HEK293 (cell line): Measurements from ENCODE around the gene CA10.

Experiments
- BCL6B ChIP-seq: fragments of 450-650 bp; formaldehyde crosslinking; IDR thresholded peaks from 2 replicates; pipeline ENCODE4 v1.5.1; 2017; ENCODE audit warnings: missing biosample characterization, missing genetic modification characterization
- PRDM1 ChIP-seq: fragments of 450-650 bp; formaldehyde crosslinking; IDR thresholded peaks from 2 replicates; pipeline ENCODE4; 2016; ENCODE audit warnings: missing biosample characterization, missing genetic modification characterization
- PRDM10 ChIP-seq: fragments of 450-650 bp; formaldehyde crosslinking; IDR thresholded peaks from 2 replicates; pipeline ENCODE4 v1.5.1; 2016; ENCODE audit warnings: missing biosample characterization, missing genetic modification characterization
- PRDM4 ChIP-seq: fragments of 450-650 bp; formaldehyde crosslinking; IDR thresholded peaks from 2 replicates; pipeline ENCODE4 v1.5.1; 2017; ENCODE audit warnings: missing biosample characterization, missing genetic modification characterization
- SCRT2 ChIP-seq: fragments of 450-650 bp; formaldehyde crosslinking; IDR thresholded peaks from 2 replicates; pipeline ENCODE4 v1.5.1; 2016; ENCODE audit warnings: missing biosample characterization, missing genetic modification characterization
- SP3 ChIP-seq: fragments of 450-650 bp; formaldehyde crosslinking; IDR thresholded peaks from 2 replicates; pipeline ENCODE4 v1.5.1; 2016; ENCODE audit warnings: missing biosample characterization, missing genetic modification characterization
- TRIM28 ChIP-seq: IDR thresholded peaks from 2 replicates; pipeline ENCODE4 v1.6.1; 2011; ENCODE audit warnings: low read length, control low read depth, borderline replicate concordance
- ZBTB20 ChIP-seq: fragments of 450-650 bp; formaldehyde crosslinking; IDR thresholded peaks from 2 replicates; pipeline ENCODE4 v1.5.1; 2016; ENCODE audit warnings: missing biosample characterization, missing genetic modification characterization
- ZFHX2 ChIP-seq: fragments of 450-650 bp; formaldehyde crosslinking; conservative IDR thresholded peaks from 2 replicates; pipeline ENCODE4 v1.5.1; 2016; ENCODE audit warnings: missing biosample characterization, missing genetic modification characterization
- ZNF112 ChIP-seq: fragments of 450-650 bp; formaldehyde crosslinking; IDR thresholded peaks from 2 replicates; pipeline ENCODE4 v1.5.0; 2017; ENCODE audit warnings: missing biosample characterization, missing genetic modification characterization
- ZNF114 ChIP-seq: fragments of 450-650 bp; formaldehyde crosslinking; IDR thresholded peaks from 2 replicates; pipeline ENCODE4 v1.5.0; 2017; ENCODE audit warnings: missing biosample characterization, missing genetic modification characterization
- ZNF175 ChIP-seq: fragments of 450-650 bp; formaldehyde crosslinking; IDR thresholded peaks from 2 replicates; pipeline ENCODE4 v1.5.1; 2016; ENCODE audit warnings: missing biosample characterization, missing genetic modification characterization
- ZNF19 ChIP-seq: fragments of 450-650 bp; formaldehyde crosslinking; IDR thresholded peaks from 2 replicates; pipeline ENCODE4; 2016; ENCODE audit warnings: missing biosample characterization, missing genetic modification characterization, low read depth
- ZNF239 ChIP-seq: fragments of 450-650 bp; formaldehyde crosslinking; IDR thresholded peaks from 2 replicates; pipeline ENCODE4 v1.5.1; 2016; ENCODE audit warnings: missing biosample characterization, missing genetic modification characterization
- ZNF248 ChIP-seq: fragments of 450-650 bp; formaldehyde crosslinking; IDR thresholded peaks from 2 replicates; pipeline ENCODE4 v1.5.1; 2017; ENCODE audit warnings: missing biosample characterization, missing genetic modification characterization
- ZNF311 ChIP-seq: fragments of 450-650 bp; formaldehyde crosslinking; IDR thresholded peaks from 2 replicates; pipeline ENCODE4 v1.5.1; 2017; ENCODE audit warnings: missing biosample characterization, missing genetic modification characterization, borderline replicate concordance
- ZNF391 ChIP-seq: fragments of 450-650 bp; formaldehyde crosslinking; IDR thresholded peaks from 2 replicates; pipeline ENCODE4 v1.5.1; 2016; ENCODE audit warnings: low read depth, missing biosample characterization, missing genetic modification characterization, borderline replicate concordance
- ZNF426 ChIP-seq: fragments of 450-650 bp; formaldehyde crosslinking; IDR thresholded peaks from 2 replicates; pipeline ENCODE4 v1.5.1; 2017; ENCODE audit warnings: missing biosample characterization, missing genetic modification characterization, mild to moderate bottlenecking, inconsistent platforms, moderate library complexity
- ZNF473 ChIP-seq: fragments of 450-650 bp; formaldehyde crosslinking; IDR thresholded peaks from 2 replicates; pipeline ENCODE4 v1.5.1; 2017; ENCODE audit warnings: missing biosample characterization, missing genetic modification characterization
- ZNF510 ChIP-seq: fragments of 450-650 bp; formaldehyde crosslinking; IDR thresholded peaks from 2 replicates; pipeline ENCODE4 v1.5.1; 2018; ENCODE audit warnings: mild to moderate bottlenecking, missing genetic modification characterization, missing biosample characterization; ENCODE audit not compliant: insufficient replicate concordance
- ZNF548 ChIP-seq: fragments of 450-650 bp; formaldehyde crosslinking; IDR thresholded peaks from 2 replicates; pipeline ENCODE4 v1.5.1; 2016; ENCODE audit warnings: missing biosample characterization, missing genetic modification characterization
- ZNF580 ChIP-seq: fragments of 450-650 bp; formaldehyde crosslinking; IDR thresholded peaks from 2 replicates; pipeline ENCODE4 v1.5.1; 2016; ENCODE audit warnings: missing biosample characterization, missing genetic modification characterization
- ZNF658 ChIP-seq: fragments of 450-650 bp; formaldehyde crosslinking; IDR thresholded peaks from 2 replicates; pipeline ENCODE4; 2016; ENCODE audit warnings: missing biosample characterization, missing genetic modification characterization
- ZNF660 ChIP-seq: fragments of 450-650 bp; IDR thresholded peaks from 2 replicates; pipeline ENCODE4 v1.5.1; 2018; ENCODE audit warnings: missing biosample characterization, mild to moderate bottlenecking, missing genetic modification characterization
- ZNF843 ChIP-seq: fragments of 450-650 bp; formaldehyde crosslinking; IDR thresholded peaks from 2 replicates; pipeline ENCODE4 v1.5.1; 2016; ENCODE audit warnings: missing biosample characterization, missing genetic modification characterization
- TF ChIP-seq, protein P1 (sequence below): fragments of 450-650 bp; formaldehyde crosslinking; IDR thresholded peaks from 2 replicates; pipeline ENCODE4 v1.5.1; 2016; ENCODE audit warnings: missing biosample characterization, missing genetic modification characterization
- TF ChIP-seq, protein P2 (sequence below): fragments of 450-650 bp; IDR thresholded peaks from 2 replicates; pipeline ENCODE4 v1.5.1; 2018; ENCODE audit warnings: missing biosample characterization, missing genetic modification characterization
- TF ChIP-seq, protein P3 (sequence below): fragments of 450-650 bp; formaldehyde crosslinking; IDR thresholded peaks from 2 replicates; pipeline ENCODE4 v1.5.1; 2016; ENCODE audit warnings: missing biosample characterization, missing genetic modification characterization

CA10 gene

DNA sequence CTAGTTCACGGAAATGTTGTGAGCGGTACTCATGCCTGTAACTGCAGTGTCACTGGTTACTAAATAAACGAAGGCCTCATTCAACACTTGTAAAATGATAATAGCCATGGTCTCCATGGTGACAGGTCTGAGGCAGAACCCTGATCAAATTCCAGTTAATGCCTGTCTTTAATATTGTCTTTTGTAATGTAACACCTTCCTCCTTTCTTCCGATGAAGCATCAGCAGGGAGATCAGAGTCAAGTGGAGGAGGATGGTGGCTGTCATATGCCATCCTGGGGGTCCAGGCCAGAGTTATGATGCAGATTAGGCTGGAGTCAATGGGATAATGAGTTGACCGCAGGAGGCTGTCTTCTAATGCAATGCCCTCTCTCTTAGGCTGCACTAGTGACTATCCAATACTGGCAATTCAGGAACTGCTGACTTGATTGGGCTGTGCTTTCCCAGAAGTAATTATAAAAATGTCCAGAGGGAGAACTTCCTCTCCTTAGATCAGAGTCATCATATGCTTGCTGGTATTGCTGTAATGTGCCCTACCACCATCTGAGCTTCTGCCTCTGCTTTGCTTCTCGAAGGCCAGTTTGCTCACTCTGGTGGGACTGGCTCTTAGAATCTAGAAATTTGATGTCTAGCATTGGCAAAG is 419.1 kb downstream of the CA10 start (continued):
- TF ChIP-seq SP3 (tag by site-specific recombination) (no peak), ZNF239 (tag by site-specific recombination) (no peak), ZNF114 (tag by site-specific recombination) (no peak), ZFHX2 (tag by site-specific recombination) (no peak), ZNF510 (tag by site-specific recombination) (no peak), ZNF658 (no peak), ZNF426 (tag by site-specific recombination) (no peak), TRIM28 (peak; percentile 84), ZBTB20 (tag by site-specific recombination) (no peak), ZNF19 (no peak), ZNF843 (tag by site-specific recombination) (peak; percentile 70), ZNF175 (tag by site-specific recombination) (no peak), ZNF660 (tag by site-specific recombination) (no peak), SCRT2 (no peak), ZNF548 (tag by site-specific recombination) (no peak), PRDM1 (no peak), BCL6B (tag by site-specific recombination) (no peak), ZNF112 (tag by site-specific recombination) (no peak), PRDM4 (tag by site-specific recombination) (no peak), ZNF391 (no peak), ZNF580 (tag by site-specific recombination) (no peak), ZNF311 (tag by site-specific recombination) (no peak), ZNF473 (tag by site-specific recombination) (no peak), ZNF248 (tag by site-specific recombination) (no peak), PRDM10 (no peak)
- TF ChIP-seq, protein P1, sequence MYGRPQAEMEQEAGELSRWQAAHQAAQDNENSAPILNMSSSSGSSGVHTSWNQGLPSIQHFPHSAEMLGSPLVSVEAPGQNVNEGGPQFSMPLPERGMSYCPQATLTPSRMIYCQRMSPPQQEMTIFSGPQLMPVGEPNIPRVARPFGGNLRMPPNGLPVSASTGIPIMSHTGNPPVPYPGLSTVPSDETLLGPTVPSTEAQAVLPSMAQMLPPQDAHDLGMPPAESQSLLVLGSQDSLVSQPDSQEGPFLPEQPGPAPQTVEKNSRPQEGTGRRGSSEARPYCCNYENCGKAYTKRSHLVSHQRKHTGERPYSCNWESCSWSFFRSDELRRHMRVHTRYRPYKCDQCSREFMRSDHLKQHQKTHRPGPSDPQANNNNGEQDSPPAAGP (tag by site-specific recombination): no peak
- TF ChIP-seq, protein P2, sequence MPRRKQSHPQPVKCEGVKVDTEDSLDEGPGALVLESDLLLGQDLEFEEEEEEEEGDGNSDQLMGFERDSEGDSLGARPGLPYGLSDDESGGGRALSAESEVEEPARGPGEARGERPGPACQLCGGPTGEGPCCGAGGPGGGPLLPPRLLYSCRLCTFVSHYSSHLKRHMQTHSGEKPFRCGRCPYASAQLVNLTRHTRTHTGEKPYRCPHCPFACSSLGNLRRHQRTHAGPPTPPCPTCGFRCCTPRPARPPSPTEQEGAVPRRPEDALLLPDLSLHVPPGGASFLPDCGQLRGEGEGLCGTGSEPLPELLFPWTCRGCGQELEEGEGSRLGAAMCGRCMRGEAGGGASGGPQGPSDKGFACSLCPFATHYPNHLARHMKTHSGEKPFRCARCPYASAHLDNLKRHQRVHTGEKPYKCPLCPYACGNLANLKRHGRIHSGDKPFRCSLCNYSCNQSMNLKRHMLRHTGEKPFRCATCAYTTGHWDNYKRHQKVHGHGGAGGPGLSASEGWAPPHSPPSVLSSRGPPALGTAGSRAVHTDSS (tag by site-specific recombination): peak; percentile 71
- TF ChIP-seq, protein P3, sequence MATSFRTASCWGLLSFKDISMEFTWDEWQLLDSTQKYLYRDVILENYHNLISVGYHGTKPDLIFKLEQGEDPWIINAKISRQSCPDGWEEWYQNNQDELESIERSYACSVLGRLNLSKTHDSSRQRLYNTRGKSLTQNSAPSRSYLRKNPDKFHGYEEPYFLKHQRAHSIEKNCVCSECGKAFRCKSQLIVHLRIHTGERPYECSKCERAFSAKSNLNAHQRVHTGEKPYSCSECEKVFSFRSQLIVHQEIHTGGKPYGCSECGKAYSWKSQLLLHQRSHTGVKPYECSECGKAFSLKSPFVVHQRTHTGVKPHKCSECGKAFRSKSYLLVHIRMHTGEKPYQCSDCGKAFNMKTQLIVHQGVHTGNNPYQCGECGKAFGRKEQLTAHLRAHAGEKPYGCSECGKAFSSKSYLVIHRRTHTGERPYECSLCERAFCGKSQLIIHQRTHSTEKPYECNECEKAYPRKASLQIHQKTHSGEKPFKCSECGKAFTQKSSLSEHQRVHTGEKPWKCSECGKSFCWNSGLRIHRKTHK: no peak
